Lower lobe of right lung (tissue), 2 donors: ENCODE data around the gene MCOLN3. TPM values are rescaled to one million over a fixed set of nuclear protein-coding genes. Genes with fewer than 3 reads are reported as not detected.
A peak's percentile ranks its signal among the peaks of the same experiment; 100 is the strongest.

Experiments
- ATAC-seq, 2 donors: fragments of 200-7000 bp; cut with Tn5 transposase; one replicate each; pipeline ENCODE4 v1.9.1; 2020 to 2022; ENCODE audit warnings: mild to moderate bottlenecking in 2 of 2, moderate library complexity in 2 of 2
- DNase-seq: peaks from one replicate; pipeline ENCODE4 v3.0.0-alpha.2; 2020
- H3K27ac ChIP-seq: fragments of 200-600 bp; one replicate; pipeline ENCODE4 v1.8.0; 2022
- H3K27me3 ChIP-seq: fragments of 200-600 bp; one replicate; pipeline ENCODE4 v1.8.0; 2022; ENCODE audit warnings: low read depth
- H3K36me3 ChIP-seq: fragments of 200-600 bp; one replicate; pipeline ENCODE4 v1.8.0; 2022; ENCODE audit warnings: mild to moderate bottlenecking
- H3K4me1 ChIP-seq: fragments of 200-600 bp; one replicate; pipeline ENCODE4 v1.8.0; 2022
- H3K4me3 ChIP-seq: fragments of 200-600 bp; one replicate; pipeline ENCODE4 v1.8.0; 2022; ENCODE audit warnings: mild to moderate bottlenecking
- H3K9me3 ChIP-seq: fragments of 200-600 bp; one replicate; pipeline ENCODE4 v1.8.0; 2022
- CTCF ChIP-seq: fragments of 200-600 bp; IDR thresholded peaks from one replicate; pipeline ENCODE4 v1.8.0; 2022; ENCODE audit warnings: antibody characterized with exemption, mild to moderate bottlenecking
- intact Hi-C: fragments of 100-400 bp; cut with DNase I; formaldehyde crosslinking; loops from one replicate; pipeline ENCODE4 v1.11.0; 2022
- total RNA-seq: library from RNA; stranded (reverse); fragmentation: NEBNext Ultra II Directional; extraction: Animal tissue kit (Norgen Biotek cat#: 25700); gene quantifications from one replicate; pipeline ENCODE4 v1.2.1, GENCODE V29; 2021
- donor health status: DM: no; HTN: yes; CAD: no; lungs with severe emphysema.

Gene MCOLN3
- total RNA-seq, 1 donor from 2014 or later, result 7.6 TPM

DNA sequence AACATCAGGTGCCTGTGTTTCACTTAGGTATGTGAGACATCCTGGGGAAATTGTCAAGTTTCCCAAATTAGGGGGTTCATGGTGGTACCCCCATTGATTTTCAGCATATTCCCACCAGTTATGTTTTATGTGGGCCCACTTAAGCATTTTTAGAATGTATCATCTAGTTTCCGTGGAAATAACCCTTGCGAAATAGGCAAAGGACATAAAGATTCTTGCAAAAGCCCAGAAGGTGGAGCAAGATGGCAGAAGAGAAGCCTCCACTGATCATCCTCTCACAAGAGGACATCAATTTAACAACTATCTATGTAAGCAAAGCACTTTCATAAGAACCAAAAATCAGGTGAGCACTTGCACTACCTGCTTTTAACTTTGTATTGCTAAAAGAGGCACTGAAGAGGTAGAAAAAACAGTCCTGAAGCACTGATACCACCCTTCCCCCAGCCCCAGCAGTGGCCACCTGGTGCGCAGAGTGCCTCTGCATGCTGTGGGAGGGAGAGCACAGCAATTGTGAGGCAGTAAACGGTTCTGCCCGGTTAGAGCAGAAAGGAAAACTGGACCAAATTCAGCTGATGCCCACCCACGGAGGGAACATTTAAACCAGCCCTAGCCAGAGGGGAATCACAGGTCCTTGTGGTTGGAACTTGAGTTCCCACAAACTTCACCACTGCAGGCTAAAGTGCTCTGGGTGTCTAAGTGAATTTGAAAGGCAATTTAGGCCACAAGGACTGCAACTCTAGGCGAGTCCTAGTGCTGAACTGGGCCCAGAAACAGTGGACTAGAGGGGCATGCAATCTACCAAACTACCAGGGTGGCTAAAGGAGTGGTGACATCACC lies 74.6 kb downstream of the MCOLN3 start:
- H3K27me3 ChIP-seq, result no peaks in the 10 kb centered on the region

GRCh38 chr1:84972377-84972987 lies 75.8 kb downstream of the MCOLN3 start:
- ATAC-seq (no peak), DNase-seq (no peak)
- Histone ChIP-seq H3K27ac (no peak overlapping the region), H3K9me3 (no peaks in the 10 kb centered on the region), H3K4me1 (no peaks in the 10 kb centered on the region), H3K4me3 (no peak overlapping the region), H3K27me3 (no peaks in the 10 kb centered on the region), H3K36me3 (no peaks in the 10 kb centered on the region)
- intact Hi-C loops, result no loop called here
- no peak for TF ChIP-seq CTCF

More for the DNA sequence above, 74.6 kb downstream of the MCOLN3 start:
- Histone ChIP-seq H3K36me3 (no peaks in the 10 kb centered on the region), H3K4me3 (no peak overlapping the region), H3K9me3 (no peaks in the 10 kb centered on the region), H3K4me1 (no peaks in the 10 kb centered on the region), H3K27ac (no peak overlapping the region)
- TF ChIP-seq CTCF, result no peak
- DNase-seq, result no peak
- intact Hi-C loops, result no loop called here
- peak in 1 of 2 donors; percentile 21 for ATAC-seq

DNA sequence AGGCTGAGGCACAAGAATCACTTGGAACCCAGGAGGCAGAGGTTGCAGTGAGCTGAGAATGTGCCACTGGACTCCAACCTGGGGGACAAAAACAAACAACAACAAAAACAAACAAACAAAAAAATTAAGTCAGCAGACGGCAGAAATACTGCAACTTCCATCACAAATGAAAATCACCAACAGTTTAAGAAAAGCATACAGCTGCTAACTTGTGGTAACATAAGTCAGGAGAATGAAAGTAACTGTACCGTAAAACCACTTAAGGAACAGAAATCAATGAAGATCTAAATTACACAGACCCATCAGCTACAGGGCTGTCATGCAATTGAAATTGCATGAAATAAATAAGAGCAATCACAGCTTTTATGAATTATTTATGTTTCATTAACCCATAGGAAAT lies 76.3 kb downstream of the MCOLN3 start:
- ATAC-seq (no peak), DNase-seq (no peak)
- no peak overlapping the region for H3K27ac ChIP-seq
- H3K4me1 ChIP-seq, result no peaks in the 10 kb centered on the region
- no peaks in the 10 kb centered on the region for H3K36me3 ChIP-seq
- no peak overlapping the region for H3K4me3 ChIP-seq
- TF ChIP-seq CTCF, result no peak
- no peaks in the 10 kb centered on the region for H3K9me3 ChIP-seq
- no peaks in the 10 kb centered on the region for H3K27me3 ChIP-seq
- intact Hi-C loops, result no loop called here

GRCh38 chr1:84969489-84970250 lies 78.6 kb downstream of the MCOLN3 start:
- peak; percentile 37 to 49 for ATAC-seq
- Histone ChIP-seq H3K4me1 (no peaks in the 10 kb centered on the region), H3K27ac (no peak overlapping the region), H3K9me3 (no peaks in the 10 kb centered on the region), H3K36me3 (no peaks in the 10 kb centered on the region), H3K27me3 (no peaks in the 10 kb centered on the region), H3K4me3 (no peak overlapping the region)
- DNase-seq, result no peak
- no peak for TF ChIP-seq CTCF
- intact Hi-C loops, result no loop called here

DNA sequence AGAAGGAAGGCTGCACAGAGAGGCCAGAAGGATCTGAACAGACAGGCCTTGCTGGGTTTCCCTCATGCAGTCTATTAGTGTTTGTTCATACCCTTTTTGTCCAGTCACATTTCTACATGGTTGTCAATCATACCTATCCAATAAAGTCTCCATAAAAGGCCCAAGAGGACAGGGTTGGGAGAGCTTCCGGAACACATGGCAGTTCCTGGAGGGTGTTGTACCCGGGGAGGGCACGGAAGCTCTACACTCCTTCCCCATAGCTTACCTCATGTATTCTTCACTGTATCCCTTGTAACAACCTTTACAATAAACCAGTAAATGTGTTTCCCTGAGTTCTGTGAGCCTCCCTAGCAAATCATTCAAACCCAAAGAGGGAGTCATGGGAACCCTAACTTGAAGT lies 79.4 kb downstream of the MCOLN3 start:
- ATAC-seq, result no peak
- TF ChIP-seq CTCF, result no peak
- H3K27me3 ChIP-seq, result no peaks in the 10 kb centered on the region
- H3K9me3 ChIP-seq, result no peaks in the 10 kb centered on the region
- no peaks in the 10 kb centered on the region for H3K4me1 ChIP-seq
- H3K36me3 ChIP-seq, result no peaks in the 10 kb centered on the region
- no peak overlapping the region for H3K4me3 ChIP-seq
- H3K27ac ChIP-seq, result no peak overlapping the region
- no peak for DNase-seq
- intact Hi-C loops, result no loop called here
